ENCODE data around the gene BTBD3.

The BTBD3 gene

GRCh38 chr20:11918391-11918845 is 725 bp downstream of the BTBD3 start:
- no peak for DNase-seq

GRCh38 chr20:11918981-11919380 is 1.3 kb downstream of the BTBD3 start:
- DNase-seq: no peak

- no peak for DNase-seq
Observed at GRCh38 chr20:11919581-11919980, 1.9 kb downstream of the BTBD3 start.

GRCh38 chr20:11920083-11920482 is 2.4 kb downstream of the BTBD3 start:
- no peak for DNase-seq

GRCh38 chr20:11921321-11921720 is 3.6 kb downstream of the BTBD3 start:
- no peak for DNase-seq

- no peak for DNase-seq
Observed at GRCh38 chr20:11922561-11922960, 4.9 kb downstream of the BTBD3 start.

- no peak for DNase-seq
Observed at GRCh38 chr20:11924923-11925322, 7.2 kb downstream of the BTBD3 start.

GRCh38 chr20:11926292-11926998 is 8.8 kb downstream of the BTBD3 start:
- no peak for DNase-seq

GRCh38 chr20:11929947-11930346 is 12.3 kb downstream of the BTBD3 start:
- no peak for DNase-seq

GRCh38 chr20:11935212-11936154 is 17.8 kb downstream of the BTBD3 start:
- no peak for DNase-seq

GRCh38 chr20:11936157-11936556 is 18.5 kb downstream of the BTBD3 start:
- no peak for DNase-seq

- no peak for DNase-seq
Observed at GRCh38 chr20:11937230-11937629, 19.5 kb downstream of the BTBD3 start.

- DNase-seq: no peak
Observed at GRCh38 chr20:11941593-11942246, 24.0 kb downstream of the BTBD3 start.

- no peak for DNase-seq
Observed at GRCh38 chr20:11943778-11944177, 26.1 kb downstream of the BTBD3 start.

GRCh38 chr20:11948806-11949205 is 31.1 kb downstream of the BTBD3 start:
- DNase-seq: no peak

- no peak for DNase-seq
Observed at GRCh38 chr20:11949711-11950110, 32.0 kb downstream of the BTBD3 start.

- no peak for DNase-seq
Observed at GRCh38 chr20:11951696-11952095, 34.0 kb downstream of the BTBD3 start.

- no peak for DNase-seq
Observed at GRCh38 chr20:11952639-11953038, 34.9 kb downstream of the BTBD3 start.

- no peak for DNase-seq
Observed at GRCh38 chr20:11957911-11958310, 40.2 kb downstream of the BTBD3 start.

- DNase-seq: no peak
Observed at GRCh38 chr20:11958855-11959254, 41.2 kb downstream of the BTBD3 start.

- DNase-seq: no peak
Observed at GRCh38 chr20:11965602-11966001, 47.9 kb downstream of the BTBD3 start.

- DNase-seq: no peak
Observed at GRCh38 chr20:11966186-11966585, 48.5 kb downstream of the BTBD3 start.

- no peak for DNase-seq
Observed at GRCh38 chr20:11970243-11970836, 52.6 kb downstream of the BTBD3 start.
